ENCODE results near the gene SYNE2. TPM values are rescaled to one million over a fixed set of nuclear protein-coding genes. Genes with fewer than 3 reads are reported as not detected.
"Not testable (repeated sequence)": the region's sequence is repeated elsewhere in the genome, so short reads cannot be mapped to it uniquely, and the experiment has no call there.

SYNE2 gene
- total RNA-seq = 28.4 and 31.9 TPM in 2 replicates
- long read RNA-seq, partial matches to known transcripts = 143 of 167 reads
- long read RNA-seq, other reads (novel, unspliced or antisense) = 24 of 167 reads

DNA sequence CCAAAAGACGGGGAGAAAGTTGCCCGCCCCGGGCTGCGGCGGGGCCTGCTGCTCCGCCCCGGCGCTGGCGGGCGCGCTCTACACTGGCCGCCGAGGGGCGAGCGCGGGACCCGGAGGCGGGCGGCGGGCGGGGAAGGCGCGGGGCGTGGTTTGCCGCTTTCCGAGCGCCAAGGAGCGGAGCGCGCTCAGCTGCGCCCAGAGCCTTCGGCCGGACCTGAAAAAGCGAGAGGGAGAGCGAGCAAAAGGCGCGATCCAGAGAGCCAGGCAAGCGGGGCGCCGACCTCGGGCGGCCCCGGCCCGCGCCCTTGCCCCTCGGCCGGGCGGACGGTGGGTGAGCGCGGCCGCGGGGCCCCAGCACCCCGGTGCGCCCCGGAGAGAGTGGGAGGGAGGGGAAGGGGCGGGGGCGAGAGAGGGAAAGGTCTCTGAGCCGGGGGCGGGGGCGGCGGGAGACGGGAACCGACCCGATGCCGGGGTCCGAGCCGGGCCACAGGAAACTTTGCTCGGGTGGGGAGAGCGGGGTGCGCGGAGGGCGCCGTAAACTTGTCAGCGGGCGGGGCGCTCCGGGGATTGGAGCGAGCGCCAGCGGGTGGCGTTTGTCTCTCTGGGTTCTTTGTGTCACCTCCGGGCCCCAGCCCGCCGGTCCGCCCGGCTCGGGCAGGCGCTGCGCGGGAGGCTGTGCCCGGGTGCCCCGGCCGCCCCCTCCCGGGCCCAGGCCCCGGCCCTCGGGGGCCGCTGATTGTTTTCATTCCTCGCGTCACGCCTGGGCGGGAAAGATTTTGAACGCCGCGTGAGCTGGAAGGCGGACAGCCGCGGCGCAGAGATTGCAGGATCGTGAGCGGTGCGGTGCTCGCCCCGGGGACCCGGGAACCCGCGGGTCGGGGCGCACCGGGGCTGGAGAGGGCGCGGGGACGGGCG is at the start of gene SYNE2:
Gene SYNE2 (plus strand): TSS at position 188 of the 915 bp plus-strand sequence. CDS start 56,145 bp downstream, outside the sequence.
- no peaks in the 10 kb centered on the region for H3K9me3 Mint-ChIP-seq (ENCODE audit: unreplicated experiment)
- peaks cover 2% of the 10 kb centered on the region for H3K27me3 Mint-ChIP-seq (ENCODE audit: unreplicated experiment)
- peak; percentile 90 for DNase-seq (ENCODE audit: extremely low spot score, unreplicated experiment)
- TF ChIP-seq, protein P1, sequence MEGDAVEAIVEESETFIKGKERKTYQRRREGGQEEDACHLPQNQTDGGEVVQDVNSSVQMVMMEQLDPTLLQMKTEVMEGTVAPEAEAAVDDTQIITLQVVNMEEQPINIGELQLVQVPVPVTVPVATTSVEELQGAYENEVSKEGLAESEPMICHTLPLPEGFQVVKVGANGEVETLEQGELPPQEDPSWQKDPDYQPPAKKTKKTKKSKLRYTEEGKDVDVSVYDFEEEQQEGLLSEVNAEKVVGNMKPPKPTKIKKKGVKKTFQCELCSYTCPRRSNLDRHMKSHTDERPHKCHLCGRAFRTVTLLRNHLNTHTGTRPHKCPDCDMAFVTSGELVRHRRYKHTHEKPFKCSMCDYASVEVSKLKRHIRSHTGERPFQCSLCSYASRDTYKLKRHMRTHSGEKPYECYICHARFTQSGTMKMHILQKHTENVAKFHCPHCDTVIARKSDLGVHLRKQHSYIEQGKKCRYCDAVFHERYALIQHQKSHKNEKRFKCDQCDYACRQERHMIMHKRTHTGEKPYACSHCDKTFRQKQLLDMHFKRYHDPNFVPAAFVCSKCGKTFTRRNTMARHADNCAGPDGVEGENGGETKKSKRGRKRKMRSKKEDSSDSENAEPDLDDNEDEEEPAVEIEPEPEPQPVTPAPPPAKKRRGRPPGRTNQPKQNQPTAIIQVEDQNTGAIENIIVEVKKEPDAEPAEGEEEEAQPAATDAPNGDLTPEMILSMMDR (IDR thresholded peaks at IDR 0.05) = peak; percentile 50
- H3K4me1 Mint-ChIP-seq (ENCODE audit: unreplicated experiment) = peaks cover 18% of the 10 kb centered on the region
- peak within 1 kb of the TSS; percentile 91 for H3K4me3 Mint-ChIP-seq (ENCODE audit: unreplicated experiment)
- H3K36me3 Mint-ChIP-seq (ENCODE audit: unreplicated experiment) = no peaks in the 10 kb centered on the region
- H3K27ac Mint-ChIP-seq (ENCODE audit: unreplicated experiment) = peak within 1 kb of the TSS; percentile 69

- H3K4me1 Mint-ChIP-seq (ENCODE audit: unreplicated experiment); DNase-seq (ENCODE audit: extremely low spot score, unreplicated experiment); H3K27ac Mint-ChIP-seq (ENCODE audit: unreplicated experiment); H3K4me3 Mint-ChIP-seq (ENCODE audit: unreplicated experiment); H3K36me3 Mint-ChIP-seq (ENCODE audit: unreplicated experiment); H3K9me3 Mint-ChIP-seq (ENCODE audit: unreplicated experiment): not testable (repeated sequence)
- peaks cover 29% of the 10 kb centered on the region for H3K27me3 Mint-ChIP-seq (ENCODE audit: unreplicated experiment)
Measured at GRCh38 chr14:63803221-63803791, 49.5 kb upstream of the SYNE2 start.

DNA sequence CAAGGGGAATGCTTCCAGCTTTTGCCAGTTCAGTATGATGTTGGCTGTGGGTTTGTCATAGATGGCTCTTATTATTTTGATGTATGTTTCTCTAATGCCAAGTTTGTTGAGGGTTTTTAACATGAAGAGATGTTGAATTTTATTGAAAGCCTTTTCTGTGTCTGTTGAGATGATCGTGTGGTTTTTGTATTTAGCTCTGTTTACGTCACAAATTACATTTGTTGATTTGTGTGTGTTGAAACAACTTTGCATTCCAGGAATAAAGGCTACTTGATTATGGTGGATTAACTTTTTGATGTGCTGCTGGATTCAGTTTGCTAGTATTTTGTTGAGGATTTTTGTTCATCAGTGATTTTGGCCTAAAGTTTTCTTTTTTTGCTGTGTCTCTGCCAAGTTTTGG is 46.7 kb upstream of the SYNE2 start:
- peaks cover 27% of the 10 kb centered on the region for H3K27me3 Mint-ChIP-seq (ENCODE audit: unreplicated experiment)
- H3K4me1 Mint-ChIP-seq (ENCODE audit: unreplicated experiment); H3K27ac Mint-ChIP-seq (ENCODE audit: unreplicated experiment); H3K9me3 Mint-ChIP-seq (ENCODE audit: unreplicated experiment); DNase-seq (ENCODE audit: extremely low spot score, unreplicated experiment); H3K4me3 Mint-ChIP-seq (ENCODE audit: unreplicated experiment); H3K36me3 Mint-ChIP-seq (ENCODE audit: unreplicated experiment): not testable (repeated sequence)

GRCh38 chr14:63811692-63812091 is 41.1 kb upstream of the SYNE2 start:
- H3K4me1 Mint-ChIP-seq (ENCODE audit: unreplicated experiment); H3K27ac Mint-ChIP-seq (ENCODE audit: unreplicated experiment); DNase-seq (ENCODE audit: extremely low spot score, unreplicated experiment); H3K9me3 Mint-ChIP-seq (ENCODE audit: unreplicated experiment); H3K4me3 Mint-ChIP-seq (ENCODE audit: unreplicated experiment); H3K27me3 Mint-ChIP-seq (ENCODE audit: unreplicated experiment); H3K36me3 Mint-ChIP-seq (ENCODE audit: unreplicated experiment): not testable (repeated sequence)

- DNase-seq (ENCODE audit: extremely low spot score, unreplicated experiment) = no peak
- Mint-ChIP-seq H3K4me1 (ENCODE audit: unreplicated experiment) (no peaks in the 10 kb centered on the region), H3K27ac (ENCODE audit: unreplicated experiment) (no peak overlapping the region), H3K9me3 (ENCODE audit: unreplicated experiment) (no peaks in the 10 kb centered on the region), H3K4me3 (ENCODE audit: unreplicated experiment) (no peak overlapping the region), H3K36me3 (ENCODE audit: unreplicated experiment) (no peaks in the 10 kb centered on the region), H3K27me3 (ENCODE audit: unreplicated experiment) (peaks cover 6% of the 10 kb centered on the region)
- TF ChIP-seq, protein P1 (IDR thresholded peaks at IDR 0.05) = peak; percentile 14
Measured at GRCh38 chr14:63833728-63834127, 19.1 kb upstream of the SYNE2 start.

GRCh38 chr14:63840981-63841380 is 11.8 kb upstream of the SYNE2 start:
- no peak overlapping the region for H3K27ac Mint-ChIP-seq (ENCODE audit: unreplicated experiment)
- H3K4me3 Mint-ChIP-seq (ENCODE audit: unreplicated experiment) = no peak overlapping the region
- DNase-seq (ENCODE audit: extremely low spot score, unreplicated experiment) = peak; percentile 27
- peaks cover 5% of the 10 kb centered on the region for H3K36me3 Mint-ChIP-seq (ENCODE audit: unreplicated experiment)
- H3K4me1 Mint-ChIP-seq (ENCODE audit: unreplicated experiment) = no peaks in the 10 kb centered on the region
- H3K27me3 Mint-ChIP-seq (ENCODE audit: unreplicated experiment) = peaks cover 6% of the 10 kb centered on the region
- TF ChIP-seq, protein P1 (IDR thresholded peaks at IDR 0.05) = no peak
- H3K9me3 Mint-ChIP-seq (ENCODE audit: unreplicated experiment) = peaks cover 5% of the 10 kb centered on the region

All from osteocyte (in vitro differentiated cells).